GM15510 (cell line): ENCODE results near the gene ACVR1C.

Experiments used
- POLR2A ChIP-seq: IDR thresholded peaks from 3 replicates; pipeline ENCODE4 v1.6.1; 2011; ENCODE audit warnings: borderline replicate concordance; ENCODE audit not compliant: insufficient read length; ENCODE audit errors: extremely low read depth

Gene ACVR1C

GRCh38 chr2:157526070-157526469, 102.6 kb downstream of the ACVR1C start:
- no peak for TF ChIP-seq POLR2A

- no peak for TF ChIP-seq POLR2A
Measured at GRCh38 chr2:157523270-157524247, 105.1 kb downstream of the ACVR1C start.

GRCh38 chr2:157509744-157510143, 118.9 kb downstream of the ACVR1C start:
- no peak for TF ChIP-seq POLR2A

GRCh38 chr2:157508676-157509075, 120.0 kb downstream of the ACVR1C start:
- TF ChIP-seq POLR2A: no peak

GRCh38 chr2:157506586-157506985, 122.1 kb downstream of the ACVR1C start:
- no peak for TF ChIP-seq POLR2A

- no peak for TF ChIP-seq POLR2A
Measured at GRCh38 chr2:157504623-157505022, 124.0 kb downstream of the ACVR1C start.

- TF ChIP-seq POLR2A: no peak
Measured at GRCh38 chr2:157501026-157501425, 127.6 kb downstream of the ACVR1C start.

GRCh38 chr2:157500334-157500733, 128.3 kb downstream of the ACVR1C start:
- no peak for TF ChIP-seq POLR2A

- TF ChIP-seq POLR2A: no peak
Measured at GRCh38 chr2:157498483-157498882, 130.2 kb downstream of the ACVR1C start.

- no peak for TF ChIP-seq POLR2A
Measured at GRCh38 chr2:157497638-157498314, 130.9 kb downstream of the ACVR1C start.

- TF ChIP-seq POLR2A: no peak
Measured at GRCh38 chr2:157492189-157492773, 136.4 kb downstream of the ACVR1C start.

GRCh38 chr2:157489983-157490382, 138.7 kb downstream of the ACVR1C start:
- no peak for TF ChIP-seq POLR2A

- no peak for TF ChIP-seq POLR2A
Measured at GRCh38 chr2:157488877-157489276, 139.8 kb downstream of the ACVR1C start.

GRCh38 chr2:157487747-157488146, 140.9 kb downstream of the ACVR1C start:
- no peak for TF ChIP-seq POLR2A

GRCh38 chr2:157487271-157487610, 141.4 kb downstream of the ACVR1C start:
- no peak for TF ChIP-seq POLR2A

GRCh38 chr2:157486596-157487270, 141.9 kb downstream of the ACVR1C start:
- no peak for TF ChIP-seq POLR2A
